HEK293T (cell line): ENCODE measurements around the gene SPSB4.

Experiments used
- ARNT ChIP-seq: fragments of 450-650 bp; IDR thresholded peaks from 2 replicates; pipeline ENCODE4 v1.6.1; 2017; ENCODE audit warnings: mild to moderate bottlenecking
- CTBP1 ChIP-seq: fragments of 450-650 bp; IDR thresholded peaks from 2 replicates; pipeline ENCODE4 v1.6.1; 2016; ENCODE audit warnings: borderline replicate concordance
- FOXK2 ChIP-seq: fragments of 450-650 bp; IDR thresholded peaks from 2 replicates; pipeline ENCODE4 v1.6.1; 2016; ENCODE audit warnings: mild to moderate bottlenecking
- FOXM1 ChIP-seq: fragments of 450-650 bp; IDR thresholded peaks from 2 replicates; pipeline ENCODE4 v1.6.1; 2017; ENCODE audit warnings: mild to moderate bottlenecking, borderline replicate concordance
- LEF1 ChIP-seq: fragments of 450-650 bp; IDR thresholded peaks from 2 replicates; pipeline ENCODE4 v1.6.1; 2017; ENCODE audit warnings: mild to moderate bottlenecking, borderline replicate concordance
- NFRKB ChIP-seq: fragments of 450-650 bp; IDR thresholded peaks from 2 replicates; pipeline ENCODE4 v1.6.1; 2016; ENCODE audit warnings: mild to moderate bottlenecking, moderate library complexity
- PKNOX1 ChIP-seq: fragments of 450-650 bp; IDR thresholded peaks from 2 replicates; pipeline ENCODE4 v1.6.1; 2016
- SP1 ChIP-seq: fragments of 450-650 bp; IDR thresholded peaks from 2 replicates; pipeline ENCODE4 v1.6.1; 2017
- SUZ12 ChIP-seq: fragments of 450-650 bp; IDR thresholded peaks from 2 replicates; pipeline ENCODE4 v1.6.1; 2016; ENCODE audit warnings: mild to moderate bottlenecking
- TARDBP ChIP-seq: fragments of 450-650 bp; IDR thresholded peaks from 2 replicates; pipeline ENCODE4 v1.6.1; 2016

- TF ChIP-seq SP1 (no peak), FOXK2 (no peak), CTBP1 (no peak), TARDBP (no peak), FOXM1 (no peak), LEF1 (no peak), NFRKB (no peak), PKNOX1 (no peak), SUZ12 (no peak), ARNT (no peak)
Measured at GRCh38 chr3:141150931-141151330, 99.8 kb downstream of the SPSB4 start.
